H54 (cell line): ENCODE results near the gene LCE1A.

Experiments
- DNase-seq: peaks from one replicate; pipeline ENCODE4 v3.0.0; 2011; ENCODE audit warnings: low spot score, mixed read lengths; ENCODE audit not compliant: insufficient read length
- FAIRE-seq: peaks from 3 replicates; lab custom pipeline; 2011; peaks lifted over from hg19 to GRCh38; lab: Jason Lieb, UNC
- POLR2A ChIP-seq: IDR thresholded peaks from 2 replicates; pipeline ENCODE4 v1.6.1; 2011; ENCODE audit warnings: low read depth, mild to moderate bottlenecking, low read length

Gene LCE1A

GRCh38 chr1:152827173-152827572, at the start of gene LCE1A:
TSS of gene LCE1A (plus strand) at chr1:152827473. CDS start at chr1:152827473, 0 bp downstream.
- no peak for FAIRE-seq
- DNase-seq: no peak
- TF ChIP-seq POLR2A: no peak

DNA sequence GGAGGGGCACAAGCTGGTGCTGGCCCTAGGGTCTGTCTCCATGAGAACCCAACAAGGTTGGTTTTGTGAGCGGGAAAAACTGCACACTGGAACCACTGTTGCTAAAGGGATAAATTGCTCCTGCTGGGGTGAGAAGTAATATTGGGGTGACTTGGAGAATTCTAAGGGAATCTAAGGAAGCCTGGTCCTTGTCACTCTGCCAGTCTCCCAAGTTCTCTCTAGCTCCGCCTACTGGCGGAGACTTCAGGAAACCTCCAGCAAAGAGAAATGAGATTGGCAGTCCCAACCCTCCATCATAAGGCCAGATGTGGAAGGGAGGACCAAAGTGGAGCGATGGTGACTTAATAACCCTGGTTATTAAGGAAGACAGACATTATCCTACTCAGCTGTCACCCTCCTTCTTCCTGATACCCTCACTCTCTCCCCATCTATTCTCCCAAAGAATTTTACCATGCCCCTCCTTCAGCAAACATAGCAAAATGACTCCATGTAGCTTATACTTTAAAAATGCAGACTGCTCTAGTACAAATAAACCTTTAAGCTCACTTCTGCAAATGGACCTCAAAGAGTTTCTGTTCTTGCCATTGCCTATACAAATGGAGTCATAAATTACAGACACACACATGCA, 49.6 kb upstream of the LCE1A start:
- TF ChIP-seq POLR2A: no peak
- FAIRE-seq (no peak), DNase-seq (peak; percentile 24)

- FAIRE-seq (no peak), DNase-seq (no peak)
Measured at GRCh38 chr1:152783095-152783494, 44.2 kb upstream of the LCE1A start.

DNA sequence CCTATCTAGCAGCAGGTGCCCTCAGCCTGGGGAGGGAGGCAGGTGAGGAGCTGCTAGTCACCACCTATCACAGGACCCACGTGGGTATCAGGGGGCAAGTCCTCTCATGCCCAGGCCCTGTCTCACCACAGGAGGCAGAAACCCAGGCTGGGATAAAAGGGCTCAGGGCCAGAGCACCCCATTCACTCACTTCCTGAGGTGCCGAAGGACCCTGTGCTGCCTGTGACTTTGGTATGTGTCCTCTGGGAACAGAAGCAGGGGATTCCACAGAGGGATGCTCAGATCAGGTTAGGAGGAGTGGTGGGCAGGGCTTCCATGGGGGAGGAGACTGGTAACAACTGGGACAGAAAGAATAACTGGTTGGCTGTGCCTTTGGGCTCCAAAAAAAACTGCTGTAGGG, 41.2 kb upstream of the LCE1A start, which contains the start of gene LCE1E:
LCE1E (plus strand) TSS at position 181 of the 400 bp plus-strand sequence. CDS start 1,043 bp downstream, outside the sequence.
- TF ChIP-seq POLR2A: no peak
- DNase-seq: no peak
- no peak for FAIRE-seq

More at GRCh38 chr1:152783095-152783494, 44.2 kb upstream of the LCE1A start:
- no peak for TF ChIP-seq POLR2A

DNA sequence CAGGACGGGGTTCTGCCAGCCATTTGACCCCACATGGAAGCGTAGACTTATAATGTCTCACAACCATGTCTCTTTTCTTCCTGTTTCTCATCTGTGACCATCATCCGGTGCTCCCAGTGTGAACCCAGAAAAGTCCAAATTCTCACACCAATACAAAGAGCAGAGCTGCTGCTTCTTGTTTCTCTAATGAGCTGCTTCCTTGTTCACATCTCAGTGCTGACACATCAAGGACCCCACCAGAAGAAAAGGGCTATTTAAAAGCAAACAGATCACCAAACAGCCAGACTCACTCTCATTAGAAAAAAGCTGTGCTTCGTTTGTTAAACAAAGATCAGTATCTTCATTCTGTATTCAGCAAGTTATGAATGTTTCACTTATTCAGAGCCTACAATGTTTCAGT, 31.6 kb upstream of the LCE1A start:
- DNase-seq: no peak
- no peak for TF ChIP-seq POLR2A
- no peak for FAIRE-seq

DNA sequence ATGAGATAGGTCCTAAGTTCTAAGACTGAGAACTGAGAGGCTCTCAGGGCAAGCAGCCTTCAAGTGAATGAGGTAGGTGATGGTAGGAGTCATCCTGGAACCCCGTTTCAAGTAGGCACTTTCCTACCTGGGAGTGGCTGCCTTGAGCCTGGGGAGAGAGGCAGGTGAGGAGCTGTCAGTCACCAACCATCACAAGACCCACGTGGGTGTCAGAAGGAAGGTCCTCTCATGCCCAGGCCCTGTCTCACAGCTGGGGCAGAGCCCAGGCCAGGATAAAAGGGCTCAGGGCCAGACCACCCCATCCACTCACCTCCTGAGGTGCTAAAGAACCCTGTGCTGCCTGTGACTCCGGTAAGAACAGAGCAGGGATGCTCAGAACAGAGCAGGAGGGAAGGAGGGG, 30.9 kb upstream of the LCE1A start, which contains the start of gene LCE1D:
LCE1D (plus strand) TSS at position 301 of the 400 bp plus-strand sequence. CDS start 1,074 bp downstream, outside the sequence.
- DNase-seq: no peak
- TF ChIP-seq POLR2A: no peak
- no peak for FAIRE-seq

- DNase-seq (no peak), FAIRE-seq (no peak)
- no peak for TF ChIP-seq POLR2A
Measured at GRCh38 chr1:152801333-152801732, 25.9 kb upstream of the LCE1A start.

DNA sequence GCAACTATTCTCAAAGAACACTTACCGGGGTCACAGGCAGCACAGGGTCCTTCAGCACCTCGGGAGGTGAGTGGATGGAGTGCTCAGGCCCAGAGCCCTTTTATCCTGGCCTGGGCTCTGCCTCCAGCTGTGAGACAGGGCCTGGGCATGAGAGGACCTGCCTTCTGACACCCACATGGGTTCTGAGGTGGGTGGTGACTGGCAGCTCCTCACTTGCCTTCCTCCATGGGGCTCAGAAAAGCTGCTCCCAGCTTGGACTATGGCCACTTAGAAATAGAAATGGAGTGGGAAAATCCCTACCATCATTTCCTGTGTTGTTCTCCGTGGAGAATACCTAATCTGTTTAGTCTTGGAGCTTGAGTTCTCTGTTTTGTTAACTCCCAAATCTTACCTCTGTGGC, 20.7 kb upstream of the LCE1A start, which contains the start of gene LCE1C:
LCE1C (minus strand) TSS at position 76 of the 400 bp plus-strand sequence. CDS start 1,173 bp downstream, outside the sequence.
- no peak for DNase-seq
- no peak for FAIRE-seq
- TF ChIP-seq POLR2A: no peak

- FAIRE-seq (no peak), DNase-seq (no peak)
- TF ChIP-seq POLR2A: no peak
Measured at GRCh38 chr1:152811050-152811449, 16.2 kb upstream of the LCE1A start.

DNA sequence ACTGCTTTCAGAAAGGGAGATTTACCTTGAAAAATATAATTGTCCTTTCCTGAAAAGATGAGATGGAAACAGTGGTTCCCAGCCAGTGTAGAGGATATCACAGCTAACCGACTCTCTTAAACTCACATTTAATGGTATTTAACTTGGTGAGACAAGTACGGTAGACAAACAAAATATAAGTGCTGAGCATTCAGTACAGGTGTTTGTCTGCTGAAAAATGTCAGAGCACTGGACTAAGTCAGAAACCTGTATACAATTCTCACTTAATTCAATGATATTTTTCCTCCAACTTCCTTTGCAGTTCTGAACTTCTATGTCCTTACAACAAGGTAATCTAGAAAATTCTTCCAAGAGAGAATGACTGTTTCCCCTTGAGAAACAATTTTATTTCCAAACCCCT, 15.6 kb upstream of the LCE1A start, which contains the start of gene LCE1B:
LCE1B (plus strand) TSS at position 301 of the 400 bp plus-strand sequence. CDS start 476 bp downstream, outside the sequence.
- no peak for FAIRE-seq
- no peak for TF ChIP-seq POLR2A
- DNase-seq: no peak

GRCh38 chr1:152817309-152817708, 10.0 kb upstream of the LCE1A start:
- no peak for TF ChIP-seq POLR2A
- no peak for FAIRE-seq
- DNase-seq: no peak

GRCh38 chr1:152823294-152823693, 4.0 kb upstream of the LCE1A start:
- DNase-seq: no peak
- no peak for FAIRE-seq
- no peak for TF ChIP-seq POLR2A

- no peak for TF ChIP-seq POLR2A
- FAIRE-seq: no peak
- no peak for DNase-seq
Measured at GRCh38 chr1:152824964-152825363, 2.3 kb upstream of the LCE1A start.

DNA sequence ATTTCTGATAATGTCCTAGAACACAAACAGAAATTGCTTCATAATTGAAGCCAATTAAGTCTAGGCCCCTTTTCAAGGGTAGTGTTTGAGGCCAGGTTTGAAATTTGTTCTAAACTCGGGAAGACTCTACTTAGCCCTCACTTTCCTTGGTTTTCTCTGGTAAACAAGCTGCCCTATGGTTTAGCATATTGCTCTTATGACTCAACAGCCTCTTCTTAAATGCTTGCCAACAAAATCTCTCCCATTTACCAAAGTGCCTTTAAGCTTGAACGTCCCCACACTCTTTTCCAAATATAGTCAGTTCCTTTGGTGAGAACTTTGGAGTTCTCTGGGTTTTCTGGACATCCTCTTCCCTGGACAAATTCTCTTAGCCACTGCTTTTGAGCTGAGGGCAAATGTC, 9.6 kb downstream of the LCE1A start:
- FAIRE-seq: no peak
- DNase-seq: no peak
- TF ChIP-seq POLR2A: no peak

DNA sequence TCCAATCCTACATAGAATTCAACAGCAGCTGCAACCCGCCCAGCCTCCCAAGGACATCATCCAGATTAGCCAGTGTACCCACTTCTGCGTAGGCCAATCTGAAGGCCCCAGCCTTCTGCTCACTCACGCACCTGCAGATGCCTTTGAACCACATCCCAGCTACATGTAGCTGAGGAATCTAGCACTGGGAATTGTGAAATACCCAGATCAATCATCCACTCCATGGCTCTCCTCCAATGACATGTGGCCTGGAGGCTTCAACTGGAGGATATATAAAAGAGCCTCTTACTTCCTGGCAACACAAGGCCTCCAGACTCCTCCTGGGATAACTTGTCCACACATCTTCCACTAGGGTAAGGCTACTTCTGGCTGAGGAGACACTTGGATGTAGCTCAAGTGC, 15.3 kb downstream of the LCE1A start, which contains the start of gene LCE6A:
LCE6A (plus strand) TSS at position 301 of the 400 bp plus-strand sequence. CDS start 665 bp downstream, outside the sequence.
- FAIRE-seq: no peak
- TF ChIP-seq POLR2A: no peak
- DNase-seq: no peak
